ENCODE measurements around the gene FHAD1.

DNA sequence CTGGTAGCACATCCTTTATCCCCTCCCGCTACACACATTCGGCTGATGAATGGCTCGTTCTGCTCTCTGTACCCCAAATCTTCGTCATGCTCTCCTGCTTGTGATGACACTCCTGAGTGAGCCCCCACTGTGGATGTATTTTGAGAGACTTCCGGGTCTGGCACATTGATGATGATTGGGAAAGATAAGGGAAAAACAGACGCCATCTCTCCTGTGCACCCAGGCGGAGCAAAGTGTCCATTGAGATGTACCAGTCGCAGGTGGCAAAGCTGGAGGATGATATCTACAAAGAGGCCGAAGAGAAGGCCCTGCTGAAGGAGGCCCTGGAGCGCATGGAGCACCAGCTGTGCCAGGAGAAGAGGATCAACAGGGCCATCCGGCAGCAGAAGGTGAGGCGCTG lies 134.8 kb downstream of the FHAD1 start:
- TF ChIP-seq, protein P1, sequence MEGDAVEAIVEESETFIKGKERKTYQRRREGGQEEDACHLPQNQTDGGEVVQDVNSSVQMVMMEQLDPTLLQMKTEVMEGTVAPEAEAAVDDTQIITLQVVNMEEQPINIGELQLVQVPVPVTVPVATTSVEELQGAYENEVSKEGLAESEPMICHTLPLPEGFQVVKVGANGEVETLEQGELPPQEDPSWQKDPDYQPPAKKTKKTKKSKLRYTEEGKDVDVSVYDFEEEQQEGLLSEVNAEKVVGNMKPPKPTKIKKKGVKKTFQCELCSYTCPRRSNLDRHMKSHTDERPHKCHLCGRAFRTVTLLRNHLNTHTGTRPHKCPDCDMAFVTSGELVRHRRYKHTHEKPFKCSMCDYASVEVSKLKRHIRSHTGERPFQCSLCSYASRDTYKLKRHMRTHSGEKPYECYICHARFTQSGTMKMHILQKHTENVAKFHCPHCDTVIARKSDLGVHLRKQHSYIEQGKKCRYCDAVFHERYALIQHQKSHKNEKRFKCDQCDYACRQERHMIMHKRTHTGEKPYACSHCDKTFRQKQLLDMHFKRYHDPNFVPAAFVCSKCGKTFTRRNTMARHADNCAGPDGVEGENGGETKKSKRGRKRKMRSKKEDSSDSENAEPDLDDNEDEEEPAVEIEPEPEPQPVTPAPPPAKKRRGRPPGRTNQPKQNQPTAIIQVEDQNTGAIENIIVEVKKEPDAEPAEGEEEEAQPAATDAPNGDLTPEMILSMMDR (IDR thresholded peaks at IDR 0.05): no peak
- TF ChIP-seq POLR2A (IDR thresholded peaks at IDR 0.05): no peak

Data from thyroid gland (tissue), 4 donors.